ENCODE results near the gene PHC2. TPM values are rescaled to one million over a fixed set of nuclear protein-coding genes. Genes with fewer than 3 reads are reported as not detected.

PHC2 gene
- total and polyA plus RNA-seq, 4 donors, result 79.9 to 311 (median 121) TPM

DNA sequence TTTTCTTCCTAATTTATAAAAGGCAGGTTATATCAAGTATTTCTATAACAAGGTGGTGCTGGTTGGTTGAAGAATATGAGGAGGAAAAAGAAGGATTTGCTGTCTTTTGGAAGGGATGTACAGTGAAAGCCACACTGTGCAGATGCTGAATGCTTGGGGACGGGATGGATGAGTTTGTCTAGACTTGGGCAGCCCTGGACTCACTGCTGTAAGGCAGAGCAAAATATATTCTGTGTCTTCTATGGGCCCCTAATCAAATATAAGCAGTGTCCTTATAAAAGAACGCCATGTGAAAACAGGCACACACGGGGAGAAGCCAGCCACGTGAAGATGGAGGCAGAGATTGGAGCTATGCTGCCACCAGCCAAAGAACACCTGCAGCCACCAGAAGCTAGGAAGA, 47.4 kb downstream of the PHC2 start:
- ATAC-seq (ENCODE audit: insufficient read depth, low FRiP score), result no peak
- no peak for DNase-seq
- Histone ChIP-seq H3K9me3 (ENCODE audit: control insufficient read depth in 4 of 4, insufficient read depth in 3 of 4, low read length in 3 of 4) (peaks cover 0 to 2% (median 0%) of the 10 kb centered on the region in 4 donors), H3K4me3 (no peak overlapping the region), H3K9ac (ENCODE audit: insufficient read depth in 1 of 2, low read length in 2 of 2) (no peak overlapping the region), H3K36me3 (ENCODE audit: control insufficient read depth in 4 of 4, insufficient read depth in 4 of 4, low read length in 4 of 4) (no peaks in the 10 kb centered on the region), H3K27ac (ENCODE audit: low read depth in 1 of 2, low read length in 1 of 2) (peak overlapping the region in 1 of 2 donors; percentile 37), H3K4me1 (ENCODE audit: control insufficient read depth in 5 of 5, insufficient read depth in 5 of 5, low read length in 5 of 5) (peaks cover 0 to 31% (median 4%) of the 10 kb centered on the region in 5 donors), H3K27me3 (ENCODE audit: control insufficient read depth in 3 of 3, insufficient read depth in 3 of 3, low read length in 2 of 3) (no peaks in the 10 kb centered on the region)
- no peak for TF ChIP-seq CTCF (IDR thresholded peaks at IDR 0.05; ENCODE audit: control extremely low read depth, extremely low read depth)
- WGBS, 2 donors, result 82 to 89% methylated on average over 4 of the region's 4 CpGs

DNA sequence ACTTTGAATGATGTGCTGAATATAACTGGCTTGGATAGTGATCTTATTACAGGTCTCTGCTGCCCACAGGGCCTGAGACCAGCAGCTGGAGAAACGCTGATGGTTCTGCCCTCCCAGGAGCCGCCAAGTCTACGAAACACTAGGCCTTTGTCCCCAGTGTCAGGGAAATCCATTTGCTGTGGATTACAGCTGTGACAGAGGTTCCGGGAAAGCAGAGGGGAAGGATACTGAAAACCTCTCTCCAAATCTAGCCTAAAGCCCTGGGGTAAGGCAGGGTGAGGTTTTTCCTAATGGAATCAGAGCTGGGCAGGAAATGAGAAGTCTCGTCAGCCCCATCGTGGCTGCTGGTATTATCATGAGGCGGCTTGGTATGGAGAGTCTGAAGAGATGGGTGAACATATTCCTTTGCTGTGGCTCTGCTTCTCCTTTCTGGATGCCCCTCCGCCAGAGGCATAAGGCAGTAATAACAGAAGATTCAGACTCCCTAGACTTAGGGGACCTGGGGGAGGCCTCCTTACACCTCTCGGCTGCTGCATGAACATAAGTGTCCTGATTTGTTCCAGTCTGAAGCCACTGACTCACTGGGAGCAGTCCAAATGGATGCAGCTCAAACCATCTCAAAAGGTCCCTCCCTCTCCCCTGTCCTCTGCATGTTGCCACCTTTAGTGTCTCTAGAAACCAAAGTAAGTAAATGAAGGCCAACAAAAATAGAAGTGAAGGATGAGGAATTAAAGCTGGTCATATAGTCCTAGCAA, 48.1 kb downstream of the PHC2 start:
- 72 to 81% methylated on average over 9 of the region's 9 CpGs for WGBS, 2 donors
- no peak for TF ChIP-seq CTCF (IDR thresholded peaks at IDR 0.05; ENCODE audit: control extremely low read depth, extremely low read depth)
- no peak for ATAC-seq (ENCODE audit: insufficient read depth, low FRiP score)
- peaks cover 0 to 31% (median 4%) of the 10 kb centered on the region in 5 donors for H3K4me1 ChIP-seq (ENCODE audit: control insufficient read depth in 5 of 5, insufficient read depth in 5 of 5, low read length in 5 of 5)
- H3K9me3 ChIP-seq (ENCODE audit: control insufficient read depth in 4 of 4, insufficient read depth in 3 of 4, low read length in 3 of 4), result peaks cover 0 to 2% (median 0%) of the 10 kb centered on the region in 4 donors
- no peak overlapping the region for H3K9ac ChIP-seq (ENCODE audit: insufficient read depth in 1 of 2, low read length in 2 of 2)
- peak overlapping the region in 1 of 2 donors; percentile 37 for H3K27ac ChIP-seq (ENCODE audit: low read depth in 1 of 2, low read length in 1 of 2)
- no peaks in the 10 kb centered on the region for H3K36me3 ChIP-seq (ENCODE audit: control insufficient read depth in 4 of 4, insufficient read depth in 4 of 4, low read length in 4 of 4)
- no peaks in the 10 kb centered on the region for H3K27me3 ChIP-seq (ENCODE audit: control insufficient read depth in 3 of 3, insufficient read depth in 3 of 3, low read length in 2 of 3)
- H3K4me3 ChIP-seq, result no peak overlapping the region
- DNase-seq, result peak in 1 of 3 donors; percentile 25

DNA sequence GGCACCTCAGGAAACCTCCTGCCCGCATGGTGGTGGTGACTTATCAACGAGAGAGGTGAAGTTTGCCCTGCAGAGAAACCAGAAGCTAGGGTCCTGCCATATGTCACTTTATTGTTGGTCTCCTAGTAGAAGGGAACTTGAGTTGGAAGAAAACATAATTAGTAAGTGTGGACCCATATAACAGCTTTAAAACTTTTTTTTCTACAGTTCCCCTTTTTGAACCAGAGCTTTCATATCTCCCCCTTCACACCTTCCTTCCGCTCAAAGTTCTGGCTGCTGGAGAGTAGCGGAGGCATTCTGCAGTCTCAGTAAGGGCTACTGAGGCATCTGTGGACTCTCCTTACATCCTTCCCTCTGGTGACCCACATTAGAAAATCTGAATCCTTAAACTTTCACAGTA, 48.9 kb downstream of the PHC2 start:
- Histone ChIP-seq H3K27ac (ENCODE audit: low read depth in 1 of 2, low read length in 1 of 2) (no peak overlapping the region), H3K27me3 (ENCODE audit: control insufficient read depth in 3 of 3, insufficient read depth in 3 of 3, low read length in 2 of 3) (no peaks in the 10 kb centered on the region), H3K9ac (ENCODE audit: insufficient read depth in 1 of 2, low read length in 2 of 2) (no peak overlapping the region), H3K9me3 (ENCODE audit: control insufficient read depth in 4 of 4, insufficient read depth in 3 of 4, low read length in 3 of 4) (peaks cover 0 to 2% (median 0%) of the 10 kb centered on the region in 4 donors), H3K4me3 (no peak overlapping the region), H3K36me3 (ENCODE audit: control insufficient read depth in 4 of 4, insufficient read depth in 4 of 4, low read length in 4 of 4) (no peaks in the 10 kb centered on the region), H3K4me1 (ENCODE audit: control insufficient read depth in 5 of 5, insufficient read depth in 5 of 5, low read length in 5 of 5) (peaks cover 0 to 26% (median 4%) of the 10 kb centered on the region in 5 donors)
- no peak for TF ChIP-seq CTCF (IDR thresholded peaks at IDR 0.05; ENCODE audit: control extremely low read depth, extremely low read depth)
- ATAC-seq (ENCODE audit: insufficient read depth, low FRiP score) (no peak), DNase-seq (no peak)
- 39 to 75% methylated on average over 4 of the region's 4 CpGs for WGBS, 2 donors

Measured in lung (tissue), 12 donors.